NCI-H146 treated with DMSO at 0.1 percent for 48 hours (cell line): Measurements from ENCODE around the gene LHFPL6.

Source experiments
- DNase-seq: peaks from one replicate; lab custom pipeline; 2025; ENCODE audit not compliant: unreplicated experiment; lab: John Stamatoyannopoulos, UW

LHFPL6 gene

GRCh38 chr13:39474600-39474999, 128.4 kb downstream of the LHFPL6 start:
- DNase-seq = no peak

- DNase-seq = no peak
Measured at GRCh38 chr13:39469676-39470075, 133.3 kb downstream of the LHFPL6 start.

- no peak for DNase-seq
Measured at GRCh38 chr13:39468306-39468705, 134.7 kb downstream of the LHFPL6 start.

DNA sequence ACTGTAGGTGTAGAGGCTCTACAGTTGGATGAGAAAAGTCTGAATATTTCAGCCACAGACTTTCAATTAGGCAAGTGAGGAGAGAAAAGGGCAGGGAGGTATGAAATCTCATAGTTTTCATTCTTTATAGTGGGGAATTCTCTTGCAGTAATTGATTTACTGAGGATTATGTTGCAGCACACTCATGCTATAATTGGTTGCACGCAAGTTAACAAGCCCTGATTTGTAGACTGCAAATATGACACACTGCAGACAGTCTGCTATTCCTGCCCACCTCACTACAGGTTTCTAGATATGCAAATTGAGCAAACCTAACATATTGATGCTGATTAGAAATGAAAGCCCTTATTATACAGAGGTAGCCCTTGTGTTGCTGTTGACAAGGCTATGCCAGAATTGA, 139.4 kb downstream of the LHFPL6 start:
- DNase-seq = no peak

DNA sequence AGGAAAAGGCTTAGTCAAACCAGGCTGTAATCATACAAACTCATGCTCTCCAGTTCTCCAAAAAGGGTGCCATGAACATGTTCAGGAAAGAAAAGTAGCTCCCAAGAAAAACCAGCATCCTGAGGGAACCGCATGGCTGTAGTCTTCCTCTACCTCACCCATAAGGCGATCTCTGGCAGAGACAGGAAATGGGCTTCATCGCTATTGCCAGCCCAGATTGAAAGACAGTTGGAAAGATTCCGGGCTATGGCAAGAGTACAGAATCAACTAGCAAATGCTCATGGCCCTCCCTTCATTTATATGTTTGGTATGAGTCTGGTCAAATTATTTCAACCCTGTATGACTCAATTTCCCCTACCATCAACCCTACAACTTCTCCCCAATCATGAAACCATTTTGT, 140.1 kb downstream of the LHFPL6 start:
- no peak for DNase-seq

DNA sequence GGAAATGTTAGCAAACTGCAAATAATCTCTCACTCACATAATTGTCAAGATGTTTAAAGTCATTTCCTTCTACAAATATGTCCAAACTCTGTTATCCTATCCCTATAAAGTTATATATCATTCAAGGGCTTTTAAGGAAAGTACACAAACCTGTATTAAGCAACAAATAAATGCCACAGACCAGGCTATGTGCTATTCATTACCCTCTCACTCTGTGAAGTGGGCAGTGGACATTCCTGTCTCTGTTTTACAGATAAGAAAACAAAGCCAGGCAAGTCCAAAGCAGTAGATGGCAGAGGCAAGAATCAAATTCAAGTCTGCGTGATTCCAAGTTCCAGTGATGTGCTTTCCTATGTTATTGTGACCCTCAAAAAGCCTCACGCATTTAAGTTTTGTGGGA, 140.6 kb downstream of the LHFPL6 start:
- no peak for DNase-seq

DNA sequence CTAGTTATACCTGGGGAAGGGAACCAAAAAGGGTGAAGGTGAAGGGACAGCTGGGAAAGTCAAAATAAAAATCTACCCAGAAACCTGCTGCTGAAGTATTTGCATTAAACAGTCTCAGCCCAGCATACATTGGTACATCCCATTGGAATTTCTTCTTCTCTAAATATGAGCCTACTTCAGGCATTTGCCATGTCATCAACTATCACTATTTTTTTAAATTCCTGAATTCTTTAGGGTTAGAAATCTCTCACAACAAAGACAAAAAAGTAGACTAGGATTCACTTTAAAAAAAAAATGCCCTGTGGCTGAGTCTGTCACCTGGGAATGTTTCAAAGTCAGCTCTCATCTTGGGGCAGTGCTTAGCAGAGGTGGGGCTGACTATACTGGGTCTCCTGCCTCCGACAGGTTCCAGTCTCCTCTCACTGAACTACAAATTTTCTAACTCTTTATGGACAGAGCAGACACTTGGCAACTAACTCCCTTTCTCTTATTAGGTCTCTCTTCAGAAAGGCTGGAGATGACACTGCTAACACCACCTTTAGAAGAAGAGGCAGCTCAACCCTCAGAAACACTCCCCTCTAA, 141.2 kb downstream of the LHFPL6 start:
- no peak for DNase-seq

GRCh38 chr13:39457274-39457673, 145.7 kb downstream of the LHFPL6 start:
- no peak for DNase-seq

DNA sequence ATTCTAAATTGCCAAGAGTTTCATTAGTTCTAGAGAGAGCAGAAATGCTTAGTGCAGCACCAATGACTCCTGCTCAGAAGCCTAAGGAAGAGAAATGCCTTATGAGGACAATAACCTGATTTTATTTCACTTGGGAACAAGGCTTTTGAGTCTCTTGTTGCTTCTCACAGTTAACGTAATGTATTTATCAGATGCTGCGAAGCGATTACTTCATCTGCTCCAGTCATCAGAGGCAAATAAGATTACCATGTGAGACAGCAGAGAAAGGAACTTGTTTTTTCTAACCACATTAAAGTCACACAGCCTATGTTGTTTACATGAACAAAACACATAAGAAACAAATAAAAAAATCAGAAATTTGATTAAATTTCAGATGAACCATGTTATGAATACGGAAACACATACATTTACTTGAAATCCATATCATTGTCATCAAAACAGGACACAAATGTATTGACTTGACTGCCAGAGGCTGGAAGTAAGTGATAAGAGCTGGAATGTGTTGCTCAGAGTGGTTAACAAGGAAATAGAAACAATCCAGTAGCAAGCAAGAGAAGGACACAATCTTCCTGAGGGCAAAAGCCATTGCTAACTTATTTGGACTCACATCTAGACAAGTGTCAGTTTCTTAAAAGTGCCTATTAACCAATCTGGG, 147.3 kb downstream of the LHFPL6 start:
- no peak for DNase-seq

DNA sequence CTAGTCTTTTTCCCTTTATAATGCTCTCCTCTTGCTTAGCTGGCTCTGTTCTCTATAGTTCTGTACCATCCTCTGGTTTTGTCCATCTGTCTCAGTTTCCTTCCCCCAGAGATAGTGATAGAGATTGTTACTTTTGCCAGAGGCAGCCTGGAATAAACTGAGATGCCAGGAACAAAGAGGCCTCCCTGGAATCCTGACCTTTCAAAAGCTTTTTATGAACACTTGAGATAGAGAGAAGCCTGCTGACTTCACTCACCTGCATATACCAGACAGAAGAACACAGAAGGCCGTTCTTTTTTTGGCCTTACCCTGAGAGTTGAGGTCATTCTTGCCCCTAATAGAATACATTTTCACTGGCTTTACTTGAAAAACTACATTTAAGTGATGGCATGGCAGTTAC, 150.2 kb downstream of the LHFPL6 start:
- DNase-seq = no peak

- DNase-seq = no peak
Measured at GRCh38 chr13:39452417-39452816, 150.6 kb downstream of the LHFPL6 start.

GRCh38 chr13:39451860-39452301, 151.1 kb downstream of the LHFPL6 start:
- peak; percentile 76 for DNase-seq

- peak; percentile 50 for DNase-seq
Measured at GRCh38 chr13:39451301-39451700, 151.7 kb downstream of the LHFPL6 start.

- DNase-seq = no peak
Measured at GRCh38 chr13:39450176-39450575, 152.8 kb downstream of the LHFPL6 start.

DNA sequence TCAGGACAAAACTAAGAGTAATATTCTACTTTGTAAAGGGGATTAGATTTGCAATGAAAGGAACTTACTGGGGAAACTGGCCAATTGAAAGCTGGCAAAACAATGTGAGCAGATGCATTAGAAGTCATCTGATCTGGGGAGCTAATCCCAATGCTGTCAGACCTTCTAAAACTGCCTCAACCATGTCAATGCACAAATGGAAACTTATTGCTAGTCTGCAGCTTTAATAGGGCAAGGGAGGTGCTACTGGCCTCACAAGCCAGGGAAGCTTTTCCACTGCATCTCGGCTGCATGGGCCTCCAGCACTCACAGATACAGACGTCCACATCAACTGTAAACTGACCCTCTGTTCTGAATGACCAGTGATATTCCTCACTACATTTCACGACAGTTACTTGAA, 154.2 kb downstream of the LHFPL6 start:
- DNase-seq = no peak

GRCh38 chr13:39446865-39447264, 156.1 kb downstream of the LHFPL6 start:
- no peak for DNase-seq

GRCh38 chr13:39444866-39445265, 158.1 kb downstream of the LHFPL6 start:
- no peak for DNase-seq

- DNase-seq = no peak
Measured at GRCh38 chr13:39433651-39434050, 169.3 kb downstream of the LHFPL6 start.

DNA sequence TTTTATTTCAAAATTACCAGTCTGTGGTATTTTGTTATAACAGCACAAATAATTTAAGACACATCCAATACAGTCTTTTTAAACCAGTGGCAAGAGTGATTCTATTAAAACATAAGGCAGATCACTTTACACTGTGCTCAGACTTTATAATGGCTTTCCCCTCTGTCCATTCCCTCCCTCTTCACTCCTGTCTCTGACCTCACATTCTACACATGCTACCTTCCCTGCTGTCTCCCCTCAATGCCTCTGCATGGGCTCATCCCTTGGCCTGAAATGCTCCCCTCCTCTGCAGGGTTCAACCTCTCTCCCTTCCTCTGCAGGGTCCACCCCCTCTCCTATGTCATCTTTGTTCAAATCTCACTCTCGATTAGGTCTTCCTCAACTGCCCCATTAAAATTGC, 170.8 kb downstream of the LHFPL6 start:
- no peak for DNase-seq

- no peak for DNase-seq
Measured at GRCh38 chr13:39422845-39423565, 180.0 kb downstream of the LHFPL6 start.

GRCh38 chr13:39419876-39420275, 183.1 kb downstream of the LHFPL6 start:
- DNase-seq = peak; percentile 68

- DNase-seq = no peak
Measured at GRCh38 chr13:39419068-39419467, 183.9 kb downstream of the LHFPL6 start.
